GM12878 (cell line): Measurements from ENCODE around the gene PKP3. TPM values are rescaled to one million over a fixed set of nuclear protein-coding genes. Genes with fewer than 3 reads are reported as not detected.

Experiments used
- ATAC-seq: fragments of 200-7000 bp; cut with Tn5 transposase; 3 replicates; pipeline ENCODE4 v1.9.1; 2020; ENCODE audit warnings: mild to moderate bottlenecking, moderate library complexity
- BruUV-seq: library from RNA; stranded (reverse); fragments of 400-500 nt; replicated peaks from 2 replicates; lab custom pipeline; 2021; lab: Mats Ljungman, UMichigan
- CTCF ChIA-PET: fragments of 300-600 bp; sonication (Branson Sonifier 250); formaldehyde crosslinking; extraction: SDS; loops from one replicate; lab custom pipeline; 2021; ENCODE audit warnings: inconsistent platforms; lab: Yijun Ruan, JAX
- POLR2A ChIA-PET: fragments of 350-600 bp; formaldehyde crosslinking; extraction: SDS; loops from one replicate; lab custom pipeline; 2021; ENCODE audit warnings: inconsistent platforms; lab: Charles Lee
- RAD21 ChIA-PET: fragments of 300-600 bp; sonication (Branson Sonifier 250); formaldehyde crosslinking; loops from one replicate; lab custom pipeline; 2023; ENCODE audit warnings: antibody characterized with exemption; ENCODE audit not compliant: unreplicated experiment; lab: Charles Lee
- SMC1A ChIA-PET: fragments of 300-600 bp; sonication (Branson Sonifier 250); formaldehyde crosslinking; loops from one replicate; lab custom pipeline; 2023; ENCODE audit not compliant: unreplicated experiment, uncharacterized antibody; lab: Charles Lee
- DNase-seq: peaks from one replicate; pipeline ENCODE4 v3.0.0-alpha.2; 2011; ENCODE audit warnings: low read depth, low spot score
- FAIRE-seq: peaks from 3 replicates; lab custom pipeline; 2011; peaks lifted over from hg19 to GRCh38; lab: Jason Lieb, UNC
- H2AFZ ChIP-seq: 2 replicates; pipeline ENCODE4 v1.6.0; 2011; ENCODE audit warnings: low read depth, low read length, control low read depth; ENCODE audit not compliant: control insufficient read depth
- H3K27ac ChIP-seq: 2 replicates; pipeline ENCODE4 v1.5.1; 2011; ENCODE audit warnings: control low read depth; ENCODE audit not compliant: control insufficient read depth, insufficient read depth
- H3K27me3 ChIP-seq, 2 experiments: replicated peaks in 1 of 2; 2 replicates each; pipeline versions ENCODE4 v1.6.0 to v1.6.1; 2011; ENCODE audit warnings: low read length in 1 of 2; ENCODE audit not compliant: control insufficient read depth in 2 of 2, insufficient read depth in 2 of 2
- H3K36me3 ChIP-seq, 2 experiments: 2 replicates each; pipeline ENCODE4 v1.5.1; 2011; ENCODE audit warnings: low read length in 1 of 2; ENCODE audit not compliant: control insufficient read depth in 2 of 2, insufficient read depth in 2 of 2
- H3K4me1 ChIP-seq: 2 replicates; pipeline ENCODE4 v1.6.1; 2011; ENCODE audit warnings: mild to moderate bottlenecking, low read length, moderate library complexity, mixed read lengths; ENCODE audit not compliant: control insufficient read depth, insufficient read depth
- H3K4me2 ChIP-seq: 2 replicates; pipeline ENCODE4 v1.6.0; 2011; ENCODE audit warnings: control low read depth; ENCODE audit not compliant: control insufficient read depth, insufficient read depth
- H3K4me3 ChIP-seq: fragments of 200-600 bp; sonication (generic); 2 replicates; pipeline ENCODE4 v1.5.1; 2016
- H3K79me2 ChIP-seq: 2 replicates; pipeline ENCODE4 v1.6.0; 2011; ENCODE audit warnings: low read length; ENCODE audit not compliant: control insufficient read depth, insufficient read depth
- H3K9ac ChIP-seq: 2 replicates; pipeline ENCODE4 v1.8.0; 2011; ENCODE audit warnings: low read length, control low read depth, mixed read lengths; ENCODE audit not compliant: control insufficient read depth, insufficient read depth
- H3K9me3 ChIP-seq: replicated peaks from 3 replicates; pipeline ENCODE4 v1.5.1; 2011; ENCODE audit warnings: mild to moderate bottlenecking, low read length; ENCODE audit not compliant: control insufficient read depth, insufficient read depth
- H4K20me1 ChIP-seq: 2 replicates; pipeline ENCODE4 v1.6.0; 2011; ENCODE audit not compliant: control insufficient read depth, insufficient read depth
- E2F4 ChIP-seq: IDR thresholded peaks from 2 replicates; pipeline ENCODE4 v1.6.1; 2012; ENCODE audit warnings: low read depth, low read length, improper control_type of control experiment
- HDGF ChIP-seq: fragments of 450-650 bp; IDR thresholded peaks from 2 replicates; pipeline ENCODE4 v1.6.1; 2016; ENCODE audit warnings: antibody characterized with exemption
- JUNB ChIP-seq: IDR thresholded peaks from 2 replicates; pipeline ENCODE4 v1.6.1; 2016; ENCODE audit warnings: antibody characterized with exemption, mild to moderate bottlenecking
- MEF2A ChIP-seq: IDR thresholded peaks from 2 replicates; pipeline ENCODE4 v1.6.1; 2011; ENCODE audit warnings: low read depth, mild to moderate bottlenecking, low read length, moderate library complexity; ENCODE audit not compliant: insufficient read depth
- RBBP5 ChIP-seq: fragments of 200-600 bp; sonication (generic); conservative IDR thresholded peaks from 2 replicates; pipeline ENCODE4 v1.6.1; 2016
- ZNF274 ChIP-seq: IDR thresholded peaks from one replicate; pipeline ENCODE4 v1.8.0; 2011; ENCODE audit not compliant: insufficient read length, insufficient read depth
- WGBS: methylation state at CpG from one replicate; pipeline ENCODE4 v1.1.6; 2016; ENCODE audit warnings: low lambda C conversion rate; ENCODE audit not compliant: insufficient replicate concordance, insufficient coverage; ENCODE audit errors: missing lambda C conversion rate; 5-methylcytosine and 5-hydroxymethylcytosine counted together
- in situ Hi-C: fragments of 300-500 bp; cut with MboI; formaldehyde crosslinking; loops from 9 replicates; pipeline ENCODE4 v1.14.3; 2018; ENCODE audit warnings: mixed read lengths
- intact Hi-C: fragments of 100-400 bp; cut with micrococcal nuclease; formaldehyde crosslinking; loops from one replicate; pipeline ENCODE4 v1.14.2; 2022; ENCODE audit not compliant: unreplicated experiment
- polyA plus RNA-seq, 11 experiments: library from polyadenylated mRNA; depleted of rRNA in 4 of 11; unstranded in 6 of 11; stranded (reverse) in 5 of 11; fragments of >200 nt; fragmentation: Nextera tagmentation in 4 of 11; fragmentation: Illumina TruSeq in 1 of 11; extraction: Ambion mirVana in 4 of 11; extraction: Trizol in 1 of 11; gene quantifications; 1 replicate in 1 of 11; 2 replicates in 10 of 11; pipeline versions ENCODE4 v1.2.1 to v1.2.3, GENCODE V29; 2011 to 2016; ENCODE audit warnings: inconsistent platforms in 2 of 11, missing spikeins in 2 of 11, low read depth in 1 of 11
- total RNA-seq, 4 experiments: library from RNA; depleted of rRNA in 3 of 4; stranded (reverse); fragments of >200 nt in 3 of 4; fragmentation: Illumina TruSeq in 1 of 4; extraction: Trizol in 1 of 4; gene quantifications; 2 replicates each; pipeline versions ENCODE4 v1.2.1 to v1.2.3, GENCODE V29; 2013 to 2021
- TF ChIP-seq, protein P1 (sequence below): IDR thresholded peaks from 2 replicates; pipeline ENCODE4 v1.6.1; 2011; ENCODE audit warnings: borderline replicate concordance, low read depth, mild to moderate bottlenecking, moderate library complexity, low read length; ENCODE audit not compliant: insufficient read depth, poor library complexity, severe bottlenecking

PKP3 gene
- total and polyA plus RNA-seq, 10 of the 15 experiments (the other 5 are each of a cell fraction or from before 2014, with no cell fraction given), result 0.45 to 0.90 TPM; not detected in 8

- Histone ChIP-seq H4K20me1 (no peaks in the 10 kb centered on the region), H3K4me3 (no peak overlapping the region), H3K79me2 (no peaks in the 10 kb centered on the region), H3K4me2 (no peak overlapping the region), H3K36me3 (no peaks in the 10 kb centered on the region), H3K9ac (no peak overlapping the region), H3K9me3 (no peaks in the 10 kb centered on the region), H2AFZ (no peak overlapping the region), H3K27me3 (no peaks in the 10 kb centered on the region), H3K27ac (no peak overlapping the region), H3K4me1 (peaks cover 8% of the 10 kb centered on the region)
- ChIA-PET RAD21 (no interaction called here), SMC1A (no interaction called here), POLR2A (no interaction called here), CTCF (interaction anchor here (1.3 kb wide), 1 partner anchor 35 kb away, joined by 3 read pairs; no protein-coding TSS in a partner anchor)
- WGBS, result 17% methylated on average over 9 of the region's 14 CpGs
- intact Hi-C loops (no loop called here), in situ Hi-C loops (no loop called here)
- no peak for DNase-seq
- no TSS peak for BruUV-seq
- no peak for ATAC-seq
- no peak for FAIRE-seq
- TF ChIP-seq RBBP5 (no peak), ZNF274 (no peak), E2F4 (no peak), HDGF (no peak), JUNB (no peak), MEF2A (no peak)
- TF ChIP-seq, protein P1, sequence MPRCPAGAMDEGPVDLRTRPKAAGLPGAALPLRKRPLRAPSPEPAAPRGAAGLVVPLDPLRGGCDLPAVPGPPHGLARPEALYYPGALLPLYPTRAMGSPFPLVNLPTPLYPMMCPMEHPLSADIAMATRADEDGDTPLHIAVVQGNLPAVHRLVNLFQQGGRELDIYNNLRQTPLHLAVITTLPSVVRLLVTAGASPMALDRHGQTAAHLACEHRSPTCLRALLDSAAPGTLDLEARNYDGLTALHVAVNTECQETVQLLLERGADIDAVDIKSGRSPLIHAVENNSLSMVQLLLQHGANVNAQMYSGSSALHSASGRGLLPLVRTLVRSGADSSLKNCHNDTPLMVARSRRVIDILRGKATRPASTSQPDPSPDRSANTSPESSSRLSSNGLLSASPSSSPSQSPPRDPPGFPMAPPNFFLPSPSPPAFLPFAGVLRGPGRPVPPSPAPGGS, result no peak
Observed at GRCh38 chr11:413120-414081, 19.4 kb downstream of the PKP3 start.
